HepG2 (cell line): ENCODE results near the gene CPSF4. TPM values are rescaled to one million over a fixed set of nuclear protein-coding genes. Genes with fewer than 3 reads are reported as not detected.

Source experiments
- BRCA1 ChIP-seq: sonication (generic); formaldehyde crosslinking; IDR thresholded peaks from 2 replicates; pipeline ENCODE4 v1.4.0; 2020; ENCODE audit warnings: missing genetic modification reagents
- CEBPB ChIP-seq: IDR thresholded peaks from 2 replicates; pipeline ENCODE4 v1.6.1; 2011; ENCODE audit warnings: low read depth, low read length, improper control_type of control experiment, borderline replicate concordance
- ELF1 ChIP-seq: sonication (generic); formaldehyde crosslinking; IDR thresholded peaks from 2 replicates; pipeline ENCODE4 v1.4.0; 2020; ENCODE audit warnings: missing genetic modification reagents
- KLF9 ChIP-seq: IDR thresholded peaks from 2 replicates; pipeline ENCODE4 v1.6.1; 2016; ENCODE audit warnings: low read depth
- MAFG ChIP-seq: sonication (generic); formaldehyde crosslinking; IDR thresholded peaks from 2 replicates; pipeline ENCODE4 v1.5.1; 2020; ENCODE audit warnings: mild to moderate bottlenecking, missing genetic modification reagents
- MTF2 ChIP-seq: sonication (generic); formaldehyde crosslinking; IDR thresholded peaks from 2 replicates; pipeline ENCODE4 v1.5.0; 2020; ENCODE audit warnings: missing genetic modification reagents, borderline replicate concordance
- NBN ChIP-seq: fragments of 450-650 bp; conservative IDR thresholded peaks from 2 replicates; pipeline ENCODE4 v1.6.1; 2017
- NCOA2 ChIP-seq: sonication (generic); formaldehyde crosslinking; IDR thresholded peaks from 2 replicates; pipeline ENCODE4 v1.8.0; 2022; ENCODE audit warnings: inconsistent platforms
- NR2F1 ChIP-seq, 2 experiments: fragments of 450-650 bp in 1 of 2; formaldehyde crosslinking in 1 of 2; IDR thresholded peaks; 2 replicates each; pipeline versions ENCODE4 v1.5.0 to v1.6.1; 2016 to 2020; ENCODE audit warnings: mild to moderate bottlenecking in 1 of 2, missing compliant biosample characterization in 1 of 2, missing genetic modification reagents in 1 of 2, moderate library complexity in 1 of 2
- NR2F6 ChIP-seq, 2 experiments: IDR thresholded peaks; 2 replicates each; pipeline ENCODE4 v1.6.1; 2016; ENCODE audit warnings: antibody characterized with exemption in 1 of 2, mild to moderate bottlenecking in 1 of 2
- NR3C1 ChIP-seq: sonication (generic); formaldehyde crosslinking; IDR thresholded peaks from 2 replicates; pipeline ENCODE4 v1.4.0; 2020; ENCODE audit warnings: missing genetic modification reagents
- RAD21 ChIP-seq: fragments of 450-650 bp; formaldehyde crosslinking; IDR thresholded peaks from 2 replicates; pipeline ENCODE4 v1.5.0; 2020; ENCODE audit warnings: mild to moderate bottlenecking
- RARA ChIP-seq: IDR thresholded peaks from 2 replicates; pipeline ENCODE4 v1.6.1; 2016; ENCODE audit warnings: missing genetic modification reagents, missing compliant biosample characterization
- RBFOX2 ChIP-seq: fragments of 200-400 bp; formaldehyde crosslinking; IDR thresholded peaks from 2 replicates; pipeline ENCODE4 v1.6.1; 2017; ENCODE audit warnings: low read depth, mild to moderate bottlenecking, low read length
- SMARCE1 ChIP-seq: fragments of 450-650 bp; IDR thresholded peaks from 2 replicates; pipeline ENCODE4 v1.6.1; 2017; ENCODE audit warnings: borderline replicate concordance
- SOX5 ChIP-seq: IDR thresholded peaks from 2 replicates; pipeline ENCODE4 v1.6.1; 2016; ENCODE audit warnings: borderline replicate concordance
- SP1 ChIP-seq, 2 experiments: fragments of 450-650 bp in 1 of 2; sonication (generic) in 1 of 2; formaldehyde crosslinking in 1 of 2; IDR thresholded peaks; 2 replicates each; pipeline versions ENCODE4 v1.4.0 to v1.6.1; 2016 to 2020; ENCODE audit warnings: missing genetic modification reagents in 1 of 2
- ZBTB3 ChIP-seq: sonication (generic); formaldehyde crosslinking; IDR thresholded peaks from 2 replicates; pipeline ENCODE4 v1.4.0; 2020; ENCODE audit warnings: low read depth, mild to moderate bottlenecking, moderate library complexity, missing genetic modification reagents, borderline replicate concordance
- ZNF33B ChIP-seq: sonication (generic); formaldehyde crosslinking; IDR thresholded peaks from 2 replicates; pipeline ENCODE4 v1.5.1; 2020; ENCODE audit warnings: mild to moderate bottlenecking, missing genetic modification reagents
- polyA plus RNA-seq, 8 experiments: library from polyadenylated mRNA; depleted of rRNA in 3 of 8; stranded (reverse) in 7 of 8; unstranded in 1 of 8; fragments of >200 nt; fragmentation: Illumina TruSeq in 4 of 8; extraction: Trizol in 4 of 8; gene quantifications; 2 replicates each; pipeline versions ENCODE4 v1.2.1 to v1.2.3, GENCODE V29; 2011 to 2016; ENCODE audit warnings: low read depth in 4 of 8, missing spikeins in 1 of 8, mixed read lengths in 1 of 8; ENCODE audit not compliant: insufficient read depth in 1 of 8
- total RNA-seq, 5 experiments: library from RNA; depleted of rRNA; stranded (reverse); fragments of >200 nt; fragmentation: Illumina TruSeq; extraction: Trizol; gene quantifications; 2 replicates each; pipeline ENCODE4 v1.2.3, GENCODE V29; 2016; ENCODE audit warnings: low read depth in 1 of 5
- TF ChIP-seq, protein P1 (sequence below): sonication (generic); formaldehyde crosslinking; IDR thresholded peaks from 2 replicates; pipeline ENCODE4 v1.4.0; 2020; ENCODE audit warnings: missing genetic modification reagents, mild to moderate bottlenecking, borderline replicate concordance
- TF ChIP-seq, protein P2 (sequence below): sonication (generic); formaldehyde crosslinking; IDR thresholded peaks from 2 replicates; pipeline ENCODE4 v1.4.0; 2020; ENCODE audit warnings: missing genetic modification reagents
- TF ChIP-seq, protein P3 (sequence below): sonication (generic); formaldehyde crosslinking; IDR thresholded peaks from 2 replicates; pipeline ENCODE4 v1.4.0; 2020; ENCODE audit warnings: missing genetic modification reagents

CPSF4 gene
- total and polyA plus RNA-seq, 2 of the 13 experiments (the other 11 are each of a cell fraction or from before 2014, with no cell fraction given), result 34.1 to 49.6 TPM

DNA sequence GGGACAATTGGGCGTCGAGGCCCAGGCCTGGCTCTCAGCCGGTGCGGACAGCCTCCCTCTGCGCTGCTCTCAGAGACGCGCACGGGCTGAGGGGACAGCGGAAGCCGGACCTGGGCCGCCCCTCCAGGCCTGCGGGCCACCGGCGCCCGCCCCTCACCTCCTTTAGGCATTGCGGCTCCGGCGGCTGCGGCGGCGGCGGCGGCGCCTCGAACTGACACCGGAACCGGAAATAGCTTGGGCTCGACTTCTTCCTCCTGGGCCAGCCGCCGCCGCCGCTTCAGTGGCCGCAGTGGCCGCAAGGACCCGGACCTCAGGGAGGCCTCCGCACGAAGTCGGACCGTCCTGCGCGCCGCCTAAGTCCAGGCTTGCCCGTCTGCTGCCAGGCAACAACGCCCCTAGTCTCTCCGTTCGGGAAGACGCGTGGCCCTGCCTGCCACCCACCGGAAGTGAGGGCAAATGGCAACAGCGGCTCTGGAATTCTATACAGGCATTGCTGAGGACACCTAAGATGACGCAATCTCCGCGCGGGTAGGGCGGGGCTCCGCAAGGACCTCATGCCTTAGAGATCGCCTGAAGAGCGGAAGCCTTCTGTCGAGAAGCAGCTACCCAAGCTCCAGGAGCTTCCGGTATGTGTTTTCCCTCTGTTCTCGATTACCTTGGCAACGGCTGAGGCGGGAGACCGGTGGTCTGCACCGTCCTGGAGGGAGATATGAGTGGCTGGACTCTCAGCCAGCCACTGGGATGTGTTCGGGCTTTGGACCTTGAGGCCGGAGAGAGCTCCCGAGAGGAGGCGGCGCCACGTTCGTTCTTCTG, 30.2 kb upstream of the CPSF4 start, which contains the start of the genes BUD31 and PDAP1 (continued):
- TF ChIP-seq NCOA2 (CRISPR knock-in tag) (peak; percentile 43; the same call in 1 of the 2 replicates), NBN (no peak), SP1 (IDR thresholded peaks at IDR 0.05) (no peak), SP1 (CRISPR knock-in tag; IDR thresholded peaks at IDR 0.05) (peak; percentile 65), NR2F1 (CRISPR knock-in tag; IDR thresholded peaks at IDR 0.05) (0 out of 4 replicates have a peak, but pooled peaks of 1 of the 2 experiments have one; percentile 12), ELF1 (peak; percentile 94), NR2F6 (IDR thresholded peaks at IDR 0.05) (no peak), NR2F6 (CRISPR knock-in tag; IDR thresholded peaks at IDR 0.05) (no peak), MTF2 (CRISPR knock-in tag) (no peak), MAFG (no peak), ZBTB3 (CRISPR knock-in tag) (0 out of 2 replicates have a peak, but pooled peaks have one; percentile 39), CEBPB (peak; percentile 100), KLF9 (CRISPR knock-in tag) (peak; percentile 68; the same call in 1 of the 2 replicates), BRCA1 (CRISPR knock-in tag) (no peak), ZNF33B (CRISPR knock-in tag) (no peak), SOX5 (peak; percentile 35; the same call in 1 of the 2 replicates), RARA (0 out of 2 replicates have a peak, but pooled peaks have one; percentile 23), NR3C1 (no peak), SMARCE1 (no peak), RBFOX2 (peak; percentile 94), RAD21 (CRISPR knock-in tag) (peak; percentile 54; the same call in 1 of the 2 replicates)
- TF ChIP-seq, protein P1, sequence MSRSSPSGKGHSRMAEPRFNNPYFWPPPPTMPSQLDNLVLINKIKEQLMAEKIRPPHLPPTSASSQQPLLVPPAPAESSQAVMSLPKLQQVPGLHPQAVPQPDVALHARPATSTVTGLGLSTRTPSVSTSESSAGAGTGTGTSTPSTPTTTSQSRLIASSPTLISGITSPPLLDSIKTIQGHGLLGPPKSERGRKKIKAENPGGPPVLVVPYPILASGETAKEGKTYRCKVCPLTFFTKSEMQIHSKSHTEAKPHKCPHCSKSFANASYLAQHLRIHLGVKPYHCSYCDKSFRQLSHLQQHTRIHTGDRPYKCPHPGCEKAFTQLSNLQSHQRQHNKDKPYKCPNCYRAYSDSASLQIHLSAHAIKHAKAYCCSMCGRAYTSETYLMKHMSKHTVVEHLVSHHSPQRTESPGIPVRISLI (CRISPR knock-in tag), result no peak
- TF ChIP-seq, protein P2, sequence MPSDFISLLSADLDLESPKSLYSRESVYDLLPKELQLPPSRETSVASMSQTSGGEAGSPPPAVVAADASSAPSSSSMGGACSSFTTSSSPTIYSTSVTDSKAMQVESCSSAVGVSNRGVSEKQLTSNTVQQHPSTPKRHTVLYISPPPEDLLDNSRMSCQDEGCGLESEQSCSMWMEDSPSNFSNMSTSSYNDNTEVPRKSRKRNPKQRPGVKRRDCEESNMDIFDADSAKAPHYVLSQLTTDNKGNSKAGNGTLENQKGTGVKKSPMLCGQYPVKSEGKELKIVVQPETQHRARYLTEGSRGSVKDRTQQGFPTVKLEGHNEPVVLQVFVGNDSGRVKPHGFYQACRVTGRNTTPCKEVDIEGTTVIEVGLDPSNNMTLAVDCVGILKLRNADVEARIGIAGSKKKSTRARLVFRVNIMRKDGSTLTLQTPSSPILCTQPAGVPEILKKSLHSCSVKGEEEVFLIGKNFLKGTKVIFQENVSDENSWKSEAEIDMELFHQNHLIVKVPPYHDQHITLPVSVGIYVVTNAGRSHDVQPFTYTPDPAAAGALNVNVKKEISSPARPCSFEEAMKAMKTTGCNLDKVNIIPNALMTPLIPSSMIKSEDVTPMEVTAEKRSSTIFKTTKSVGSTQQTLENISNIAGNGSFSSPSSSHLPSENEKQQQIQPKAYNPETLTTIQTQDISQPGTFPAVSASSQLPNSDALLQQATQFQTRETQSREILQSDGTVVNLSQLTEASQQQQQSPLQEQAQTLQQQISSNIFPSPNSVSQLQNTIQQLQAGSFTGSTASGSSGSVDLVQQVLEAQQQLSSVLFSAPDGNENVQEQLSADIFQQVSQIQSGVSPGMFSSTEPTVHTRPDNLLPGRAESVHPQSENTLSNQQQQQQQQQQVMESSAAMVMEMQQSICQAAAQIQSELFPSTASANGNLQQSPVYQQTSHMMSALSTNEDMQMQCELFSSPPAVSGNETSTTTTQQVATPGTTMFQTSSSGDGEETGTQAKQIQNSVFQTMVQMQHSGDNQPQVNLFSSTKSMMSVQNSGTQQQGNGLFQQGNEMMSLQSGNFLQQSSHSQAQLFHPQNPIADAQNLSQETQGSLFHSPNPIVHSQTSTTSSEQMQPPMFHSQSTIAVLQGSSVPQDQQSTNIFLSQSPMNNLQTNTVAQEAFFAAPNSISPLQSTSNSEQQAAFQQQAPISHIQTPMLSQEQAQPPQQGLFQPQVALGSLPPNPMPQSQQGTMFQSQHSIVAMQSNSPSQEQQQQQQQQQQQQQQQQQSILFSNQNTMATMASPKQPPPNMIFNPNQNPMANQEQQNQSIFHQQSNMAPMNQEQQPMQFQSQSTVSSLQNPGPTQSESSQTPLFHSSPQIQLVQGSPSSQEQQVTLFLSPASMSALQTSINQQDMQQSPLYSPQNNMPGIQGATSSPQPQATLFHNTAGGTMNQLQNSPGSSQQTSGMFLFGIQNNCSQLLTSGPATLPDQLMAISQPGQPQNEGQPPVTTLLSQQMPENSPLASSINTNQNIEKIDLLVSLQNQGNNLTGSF (CRISPR knock-in tag), result peak; percentile 36; the same call in 1 of the 2 replicates
- TF ChIP-seq, protein P3, sequence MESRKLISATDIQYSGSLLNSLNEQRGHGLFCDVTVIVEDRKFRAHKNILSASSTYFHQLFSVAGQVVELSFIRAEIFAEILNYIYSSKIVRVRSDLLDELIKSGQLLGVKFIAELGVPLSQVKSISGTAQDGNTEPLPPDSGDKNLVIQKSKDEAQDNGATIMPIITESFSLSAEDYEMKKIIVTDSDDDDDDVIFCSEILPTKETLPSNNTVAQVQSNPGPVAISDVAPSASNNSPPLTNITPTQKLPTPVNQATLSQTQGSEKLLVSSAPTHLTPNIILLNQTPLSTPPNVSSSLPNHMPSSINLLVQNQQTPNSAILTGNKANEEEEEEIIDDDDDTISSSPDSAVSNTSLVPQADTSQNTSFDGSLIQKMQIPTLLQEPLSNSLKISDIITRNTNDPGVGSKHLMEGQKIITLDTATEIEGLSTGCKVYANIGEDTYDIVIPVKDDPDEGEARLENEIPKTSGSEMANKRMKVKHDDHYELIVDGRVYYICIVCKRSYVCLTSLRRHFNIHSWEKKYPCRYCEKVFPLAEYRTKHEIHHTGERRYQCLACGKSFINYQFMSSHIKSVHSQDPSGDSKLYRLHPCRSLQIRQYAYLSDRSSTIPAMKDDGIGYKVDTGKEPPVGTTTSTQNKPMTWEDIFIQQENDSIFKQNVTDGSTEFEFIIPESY (CRISPR knock-in tag), result peak; percentile 35; the same call in 1 of the 2 replicates
